HG03175 (cell line): Measurements from ENCODE around the gene NF2.

ENCODE experiments used
- ATAC-seq: cut with Tn5 transposase; IDR thresholded peaks from one replicate; pipeline ENCODE4 v1.9.1; 2021; ENCODE audit warnings: mild to moderate bottlenecking, moderate library complexity; ENCODE audit not compliant: unreplicated experiment

Gene NF2

GRCh38 chr22:29718949-29719898, 115.8 kb downstream of the NF2 start:
- ATAC-seq, result no peak

GRCh38 chr22:29719899-29720645, 116.6 kb downstream of the NF2 start, which contains the start of gene CABP7:
Gene CABP7 (plus strand): TSS chr22:29720003. CDS start chr22:29720425, 422 bp downstream.
- no peak for ATAC-seq

GRCh38 chr22:29720811-29721323, 117.4 kb downstream of the NF2 start:
- ATAC-seq, result no peak

GRCh38 chr22:29722151-29722550, 118.7 kb downstream of the NF2 start:
- no peak for ATAC-seq

GRCh38 chr22:29722587-29722986, 119.2 kb downstream of the NF2 start:
- no peak for ATAC-seq

GRCh38 chr22:29723766-29724165, 120.3 kb downstream of the NF2 start:
- no peak for ATAC-seq

GRCh38 chr22:29724843-29725242, 121.4 kb downstream of the NF2 start:
- no peak for ATAC-seq

GRCh38 chr22:29726106-29726505, 122.7 kb downstream of the NF2 start:
- no peak for ATAC-seq

GRCh38 chr22:29726512-29727130, 123.2 kb downstream of the NF2 start:
- ATAC-seq, result no peak

GRCh38 chr22:29727131-29727523, 123.7 kb downstream of the NF2 start:
- ATAC-seq, result no peak

- ATAC-seq, result no peak
Measured at GRCh38 chr22:29729161-29729560, 125.7 kb downstream of the NF2 start.

- ATAC-seq, result no peak
Measured at GRCh38 chr22:29731058-29731850, 127.8 kb downstream of the NF2 start.

GRCh38 chr22:29732883-29733282, 129.4 kb downstream of the NF2 start:
- ATAC-seq, result no peak

GRCh38 chr22:29733362-29734201, 130.1 kb downstream of the NF2 start:
- ATAC-seq, result no peak

- no peak for ATAC-seq
Measured at GRCh38 chr22:29734406-29734805, 131.0 kb downstream of the NF2 start.

- ATAC-seq, result no peak
Measured at GRCh38 chr22:29734838-29735237, 131.4 kb downstream of the NF2 start.

- ATAC-seq, result no peak
Measured at GRCh38 chr22:29735416-29735815, 132.0 kb downstream of the NF2 start.

GRCh38 chr22:29737251-29738117, 134.1 kb downstream of the NF2 start:
- ATAC-seq, result no peak
